ENCODE measurements around the gene PIGK.

DNA sequence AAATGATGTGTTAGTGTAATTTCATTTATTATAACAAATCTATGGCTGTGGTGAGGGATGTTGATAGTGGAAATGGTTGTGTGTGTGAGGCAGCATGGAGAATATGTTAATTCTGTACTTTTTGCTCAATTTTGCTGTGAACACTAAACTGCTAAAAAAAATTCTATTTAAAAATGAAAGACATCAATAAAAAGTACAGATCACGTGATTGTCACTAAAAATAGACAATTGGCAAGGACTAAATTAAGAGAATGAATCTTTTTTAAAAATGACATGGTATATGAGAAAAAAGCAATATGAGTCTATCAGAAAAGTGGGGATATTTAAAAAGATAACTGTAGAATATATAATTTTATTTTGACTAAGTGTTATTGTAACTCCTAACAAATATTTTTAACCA, 15.7 kb upstream of the PIGK start:
- TF ChIP-seq EZH2 (IDR thresholded peaks at IDR 0.05; ENCODE audit: insufficient read depth, low read length) = no peak
- TF ChIP-seq, protein P1, sequence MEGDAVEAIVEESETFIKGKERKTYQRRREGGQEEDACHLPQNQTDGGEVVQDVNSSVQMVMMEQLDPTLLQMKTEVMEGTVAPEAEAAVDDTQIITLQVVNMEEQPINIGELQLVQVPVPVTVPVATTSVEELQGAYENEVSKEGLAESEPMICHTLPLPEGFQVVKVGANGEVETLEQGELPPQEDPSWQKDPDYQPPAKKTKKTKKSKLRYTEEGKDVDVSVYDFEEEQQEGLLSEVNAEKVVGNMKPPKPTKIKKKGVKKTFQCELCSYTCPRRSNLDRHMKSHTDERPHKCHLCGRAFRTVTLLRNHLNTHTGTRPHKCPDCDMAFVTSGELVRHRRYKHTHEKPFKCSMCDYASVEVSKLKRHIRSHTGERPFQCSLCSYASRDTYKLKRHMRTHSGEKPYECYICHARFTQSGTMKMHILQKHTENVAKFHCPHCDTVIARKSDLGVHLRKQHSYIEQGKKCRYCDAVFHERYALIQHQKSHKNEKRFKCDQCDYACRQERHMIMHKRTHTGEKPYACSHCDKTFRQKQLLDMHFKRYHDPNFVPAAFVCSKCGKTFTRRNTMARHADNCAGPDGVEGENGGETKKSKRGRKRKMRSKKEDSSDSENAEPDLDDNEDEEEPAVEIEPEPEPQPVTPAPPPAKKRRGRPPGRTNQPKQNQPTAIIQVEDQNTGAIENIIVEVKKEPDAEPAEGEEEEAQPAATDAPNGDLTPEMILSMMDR (IDR thresholded peaks at IDR 0.05; ENCODE audit: insufficient read depth, low read depth, low read length) = no peak
